Activated CD4-positive, alpha-beta T cell treated with anti-CD3 and anti-CD28 coated beads for 1 hour (primary cell): ENCODE measurements around the gene UTS2R.

ENCODE experiments used
- DNase-seq: peaks from one replicate; pipeline ENCODE4 v3.0.0-alpha.2; 2020

UTS2R gene

DNA sequence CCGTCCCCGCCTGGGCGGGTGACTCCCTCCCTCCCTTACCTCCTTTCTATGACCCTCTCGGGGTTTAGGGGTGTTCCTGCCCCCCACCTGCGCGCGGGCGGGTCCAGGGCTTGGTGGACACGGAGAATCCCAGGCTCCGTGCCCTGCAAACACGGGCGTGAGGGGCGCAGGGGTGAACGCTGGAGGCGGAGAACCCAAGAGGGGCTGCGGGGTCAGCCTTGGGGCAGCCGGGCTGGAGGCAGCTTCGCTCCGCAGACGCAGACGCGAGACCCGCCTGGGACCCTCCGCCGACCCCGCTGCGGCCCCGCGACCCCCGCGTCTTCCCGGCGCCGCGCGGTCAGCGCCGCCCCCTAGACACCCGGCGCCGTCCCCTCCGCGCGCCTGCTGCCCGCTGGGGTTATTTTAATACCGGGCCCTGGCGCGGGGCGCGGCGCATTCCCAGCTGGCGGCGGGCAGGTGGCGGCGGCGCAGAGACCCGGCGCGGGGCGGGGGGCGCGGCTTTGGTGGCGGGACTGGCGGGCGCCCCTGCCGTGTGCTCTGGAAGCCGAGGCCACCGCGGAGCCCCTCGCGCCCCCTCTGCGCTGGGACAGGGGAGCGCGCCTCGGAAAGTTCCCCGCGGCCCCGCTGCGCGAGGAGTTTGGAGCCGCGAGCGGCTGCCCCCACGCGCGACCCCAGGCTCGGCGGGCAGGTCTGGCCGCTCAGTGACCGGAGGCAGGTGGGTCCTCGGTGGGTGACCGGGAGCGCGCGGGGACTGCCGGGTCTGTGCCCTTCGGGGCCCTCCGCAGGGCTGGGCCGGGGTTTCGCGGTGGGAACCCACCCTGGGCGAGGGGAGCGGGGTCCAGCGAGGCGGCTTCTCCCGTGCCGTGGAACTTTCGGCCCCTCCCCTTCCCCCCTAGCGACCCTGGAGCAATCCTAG lies at the start of gene UTS2R:
TSS of gene UTS2R (plus strand) at position 433 of the 916 bp plus-strand sequence. CDS start 2,560 bp downstream, outside the sequence.
- no peak for DNase-seq

DNA sequence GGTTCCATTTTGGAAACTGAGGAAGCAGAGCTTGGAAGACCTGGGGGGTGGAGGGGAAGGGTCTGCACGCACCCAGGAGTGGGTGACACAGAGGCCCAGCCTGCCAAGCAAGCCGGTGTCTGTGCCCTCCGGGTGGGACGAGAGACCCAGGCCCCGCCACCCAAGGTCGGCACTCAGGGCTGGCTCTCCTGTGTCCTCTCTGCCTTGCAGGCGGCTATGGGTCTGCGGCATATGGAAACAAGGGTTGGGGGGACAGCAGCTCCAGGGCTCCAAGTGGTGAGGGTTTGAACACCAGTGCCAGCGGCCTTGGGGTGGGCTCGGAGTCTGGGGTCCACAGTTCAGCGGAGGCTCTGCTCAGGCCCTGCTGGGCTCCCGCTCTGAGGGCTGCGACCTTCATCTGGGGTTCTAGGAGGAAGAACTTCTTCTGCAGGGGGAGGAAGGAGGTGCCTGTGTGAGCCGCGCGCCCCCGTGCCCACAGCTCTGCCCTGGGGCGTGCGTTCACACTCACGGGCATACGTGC lies 49.6 kb upstream of the UTS2R start:
- DNase-seq = no peak

DNA sequence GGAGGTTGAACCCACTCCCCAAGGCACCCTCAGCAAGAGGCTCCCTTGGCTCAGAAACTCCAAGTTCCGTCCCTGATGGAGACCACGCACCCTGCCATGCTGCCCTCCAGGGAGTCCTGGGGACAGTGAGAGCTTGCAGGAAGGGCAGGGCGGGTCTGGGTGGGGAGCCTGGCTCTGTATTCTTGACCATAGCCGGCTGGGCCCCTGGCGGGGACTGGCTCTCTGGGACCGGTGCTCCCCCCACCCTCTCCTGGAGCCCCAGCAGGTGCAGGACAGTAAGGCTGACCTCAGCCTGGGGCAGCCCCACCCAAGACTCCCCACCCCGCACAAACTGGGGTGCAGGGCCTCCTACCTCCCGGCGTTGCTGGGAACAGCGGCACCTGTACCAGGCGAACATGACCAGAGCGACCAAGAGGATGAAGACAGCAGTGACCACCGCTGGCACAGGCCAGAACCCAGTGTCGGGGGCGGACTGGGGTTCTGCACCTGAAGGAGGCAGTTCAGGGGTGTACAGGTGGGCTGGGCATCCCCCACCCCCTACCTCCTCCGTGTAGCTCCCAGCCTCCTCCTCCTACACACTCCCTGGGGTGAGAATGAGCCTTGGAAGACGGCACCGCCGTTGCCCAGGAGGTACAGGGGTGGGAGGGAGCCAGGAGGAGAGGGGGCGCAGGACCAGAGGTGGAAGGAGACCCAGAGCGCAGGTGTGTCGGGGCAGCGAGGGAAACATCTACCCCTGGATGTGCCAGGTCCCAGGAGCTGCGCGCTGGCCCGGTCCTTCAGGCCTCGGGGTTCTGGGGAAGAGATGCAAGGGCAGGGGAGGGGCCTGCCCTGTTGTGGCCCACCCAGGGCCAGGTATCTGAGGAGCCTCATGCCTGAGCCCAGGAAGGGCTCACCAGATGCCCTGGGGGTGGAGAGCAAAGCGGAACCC lies 48.8 kb upstream of the UTS2R start:
- no peak for DNase-seq

DNA sequence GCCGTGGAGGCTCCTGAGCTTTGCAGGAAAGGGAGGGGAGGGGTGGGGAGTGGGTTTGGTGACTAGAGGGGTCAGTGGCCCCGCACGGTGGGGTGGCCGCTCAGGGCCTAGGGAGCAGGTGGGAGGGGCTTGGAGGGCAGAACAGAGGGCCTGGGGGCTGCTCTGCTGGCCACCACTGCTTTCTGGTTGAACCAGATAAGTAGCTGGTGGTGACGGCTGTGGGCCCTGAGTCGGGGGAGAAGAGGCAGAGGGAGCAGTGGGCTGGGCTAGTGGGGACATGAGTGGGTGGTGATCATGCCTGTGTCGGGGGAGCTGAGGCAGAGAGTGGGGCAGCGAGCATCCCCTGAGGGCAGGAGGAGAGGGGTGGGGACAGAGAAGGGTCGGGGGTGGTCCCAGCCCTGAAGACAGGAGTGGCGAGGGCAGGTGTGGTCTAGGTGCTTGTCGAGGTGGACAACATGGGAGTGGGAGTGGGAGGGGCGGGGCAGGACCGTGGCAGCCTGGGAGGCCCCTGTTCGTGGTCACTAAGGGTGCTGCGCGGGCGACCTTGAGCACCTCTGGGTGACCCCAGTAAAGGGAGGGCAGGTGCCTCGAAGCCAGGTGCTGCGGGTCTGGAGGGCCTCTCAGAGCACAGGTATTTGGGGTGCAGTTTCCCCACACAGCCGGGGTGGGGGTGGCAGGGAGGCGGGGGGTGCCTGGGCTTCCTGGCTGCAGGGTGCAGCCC lies 47.9 kb upstream of the UTS2R start:
- no peak for DNase-seq

DNA sequence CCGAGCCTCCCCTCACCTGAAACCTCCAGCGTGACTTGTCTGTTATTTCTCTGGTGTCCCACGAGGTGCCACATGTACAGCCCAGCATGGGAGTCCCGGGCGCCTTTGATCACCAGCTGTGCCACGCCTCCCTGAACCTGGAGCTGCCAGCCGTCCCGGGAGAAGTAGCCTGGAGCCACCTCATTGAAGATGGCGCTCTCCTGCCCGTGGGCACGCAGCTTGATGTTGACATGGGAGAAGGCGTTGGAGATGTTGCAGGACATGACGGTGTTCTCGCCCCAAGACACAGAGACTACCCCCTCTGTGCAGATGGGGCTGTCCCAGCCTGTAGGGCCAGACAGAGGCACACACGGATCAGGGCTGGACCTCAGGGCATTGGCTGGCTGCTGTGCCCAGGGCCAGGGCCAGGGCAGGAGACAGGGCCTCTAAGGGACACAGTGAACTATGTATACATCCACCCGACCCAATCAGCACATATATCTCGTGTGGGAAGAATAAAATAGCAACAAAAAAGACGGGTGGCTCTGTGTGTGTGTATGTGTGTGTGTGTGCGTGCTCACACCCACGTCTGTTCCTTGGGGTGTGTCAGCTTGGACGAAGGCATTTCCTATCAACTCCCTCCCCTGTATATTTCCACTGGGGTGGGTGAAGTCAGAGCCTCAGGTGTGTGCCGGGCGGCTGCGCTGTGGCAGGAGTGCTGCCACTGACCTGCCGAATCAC lies 46.8 kb upstream of the UTS2R start:
- no peak for DNase-seq

DNA sequence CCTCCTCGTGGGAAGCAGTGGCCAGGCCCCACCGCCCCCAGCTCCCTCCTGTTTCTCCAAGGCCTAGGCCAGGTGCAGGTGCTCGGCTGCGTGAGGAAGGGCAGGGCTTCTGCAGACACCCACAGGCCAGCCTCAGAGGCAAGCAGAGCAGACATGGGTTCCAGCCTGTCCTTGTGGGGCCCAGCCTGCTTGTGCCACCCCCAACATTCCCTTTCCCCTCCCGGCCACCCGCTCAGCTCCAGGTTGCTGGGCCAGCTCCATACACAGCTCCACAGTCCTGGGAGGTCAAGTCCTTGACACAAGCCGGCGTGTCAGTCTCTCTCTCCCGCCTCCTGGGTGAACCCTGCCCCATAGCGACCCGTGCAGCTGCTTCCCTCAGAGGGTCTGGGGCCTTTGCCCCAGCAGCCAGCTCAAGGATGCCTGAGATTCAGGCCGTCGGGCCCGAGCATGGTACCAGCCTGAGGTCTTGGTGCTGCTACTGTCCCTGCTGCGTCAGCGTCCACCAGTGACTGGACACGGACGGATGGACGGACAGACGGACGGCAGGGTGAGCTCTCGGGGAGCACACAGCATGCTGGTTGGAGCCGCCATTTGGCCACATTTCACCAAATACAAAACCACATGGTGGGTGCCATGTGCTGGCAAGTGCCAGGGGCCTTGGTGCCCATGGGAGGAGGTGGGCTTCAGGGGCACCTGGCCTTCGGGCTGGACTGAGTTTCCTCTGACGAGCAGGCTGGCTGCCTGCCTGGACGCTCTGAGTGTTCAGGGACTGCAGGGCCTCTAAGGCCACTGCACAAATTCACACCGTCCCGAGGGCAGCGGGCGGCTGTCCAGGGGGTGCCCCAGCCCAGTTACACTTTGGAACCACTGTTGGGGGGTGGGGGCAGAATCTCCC lies 46.0 kb upstream of the UTS2R start:
- no peak for DNase-seq

DNA sequence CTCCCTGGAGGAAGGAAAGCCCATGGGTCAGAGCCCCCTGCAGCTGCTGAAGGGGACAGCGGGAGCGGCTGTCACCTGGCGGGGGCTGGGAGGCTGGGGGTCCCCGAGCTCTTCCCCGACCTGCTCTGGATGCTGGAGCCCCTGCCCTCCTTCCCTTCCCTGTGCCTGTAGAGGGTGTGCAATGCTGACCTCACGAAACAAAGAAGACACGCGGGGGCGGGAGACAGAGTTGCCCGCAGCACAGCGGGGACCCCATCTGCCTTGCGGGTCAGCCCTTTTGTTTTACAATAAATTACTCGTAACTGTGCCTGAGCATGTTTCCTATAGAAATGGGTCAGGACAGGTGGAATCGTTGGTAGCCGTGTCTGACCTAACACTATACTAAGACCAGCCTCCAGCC lies 44.3 kb upstream of the UTS2R start:
- no peak for DNase-seq

DNA sequence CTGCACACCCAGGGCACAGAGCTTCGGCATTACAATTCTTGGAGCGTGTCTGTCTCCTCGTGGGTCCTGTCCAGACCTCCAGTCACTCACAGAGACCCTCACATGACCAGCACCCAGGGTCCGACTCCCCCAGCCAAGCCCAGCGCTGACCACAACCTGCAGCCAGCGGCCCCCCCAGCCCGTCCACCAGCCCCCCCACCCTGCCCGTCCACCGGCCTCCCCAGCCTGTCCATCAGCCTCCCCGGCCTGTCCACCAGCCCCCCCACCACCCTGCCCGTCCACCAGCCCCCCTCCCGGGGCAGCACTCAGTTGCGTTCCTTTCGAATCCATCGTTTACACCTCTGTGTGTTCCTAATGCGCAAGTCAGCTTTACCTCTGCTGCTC lies 43.8 kb upstream of the UTS2R start:
- no peak for DNase-seq

DNA sequence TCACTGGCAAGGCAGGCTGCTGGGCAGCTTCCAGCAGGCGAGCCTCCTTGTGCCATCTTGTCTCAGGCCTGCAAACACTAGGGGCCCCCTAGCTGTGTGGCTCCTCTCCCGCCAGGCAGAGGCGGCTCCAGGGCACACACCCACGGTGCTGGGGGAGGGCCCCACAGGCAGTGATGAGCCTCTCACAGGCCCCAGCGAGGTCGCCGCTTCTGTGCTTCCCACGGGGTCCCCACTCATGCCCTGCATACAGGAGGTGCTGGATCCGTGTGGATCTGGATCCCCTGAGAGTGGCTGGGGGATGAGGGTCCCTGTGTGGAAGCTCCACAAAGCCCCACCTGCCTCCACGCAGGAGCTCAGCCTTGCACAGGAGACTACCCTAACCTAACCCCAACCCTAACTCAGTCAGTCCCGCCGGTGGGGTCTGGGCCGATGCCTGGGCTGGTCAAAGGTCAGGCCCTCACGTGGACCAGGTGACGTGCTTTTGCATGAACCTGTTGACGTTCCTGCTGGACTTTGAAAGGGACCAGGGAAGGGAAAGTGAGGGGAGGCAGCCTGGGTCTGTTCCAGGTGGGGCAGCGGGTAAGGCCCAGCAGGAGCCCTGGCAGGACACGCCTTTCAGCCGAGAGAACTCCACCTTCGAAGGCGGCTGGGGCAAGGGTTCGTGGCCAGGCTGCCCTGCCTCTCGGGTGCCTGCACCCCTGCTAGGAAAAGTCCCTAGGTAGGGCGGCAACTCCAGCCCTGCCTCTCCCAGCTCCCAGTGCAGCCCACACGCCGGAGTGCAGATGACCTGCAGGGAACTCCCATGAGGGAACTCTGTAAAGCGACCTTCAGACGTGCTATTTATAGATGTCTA lies 43.2 kb upstream of the UTS2R start:
- no peak for DNase-seq

DNA sequence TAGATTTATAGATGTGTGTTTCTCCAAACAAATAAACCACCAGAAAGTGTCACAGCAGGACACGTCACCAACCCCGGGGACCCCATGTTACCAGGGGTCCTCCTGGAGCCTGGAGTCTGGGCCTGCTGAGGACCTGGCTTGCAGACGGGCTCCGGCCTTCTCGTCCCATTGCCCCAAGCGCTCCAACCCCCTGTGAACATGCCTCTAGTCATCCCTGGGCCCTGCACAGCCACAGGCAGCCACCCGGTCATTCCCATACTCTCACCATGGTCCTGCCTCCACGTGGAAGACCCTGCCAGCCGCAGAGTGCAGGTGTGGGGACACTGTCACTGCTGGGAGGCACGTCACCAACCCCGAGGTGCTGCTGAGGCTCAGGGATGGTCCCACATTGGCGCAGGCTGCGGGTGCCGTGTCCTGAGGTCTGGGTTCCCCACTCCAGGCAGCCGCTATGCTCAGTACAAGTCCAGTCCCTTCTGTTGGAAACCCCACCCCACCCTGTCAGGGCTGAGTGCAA lies 42.5 kb upstream of the UTS2R start:
- no peak for DNase-seq

DNA sequence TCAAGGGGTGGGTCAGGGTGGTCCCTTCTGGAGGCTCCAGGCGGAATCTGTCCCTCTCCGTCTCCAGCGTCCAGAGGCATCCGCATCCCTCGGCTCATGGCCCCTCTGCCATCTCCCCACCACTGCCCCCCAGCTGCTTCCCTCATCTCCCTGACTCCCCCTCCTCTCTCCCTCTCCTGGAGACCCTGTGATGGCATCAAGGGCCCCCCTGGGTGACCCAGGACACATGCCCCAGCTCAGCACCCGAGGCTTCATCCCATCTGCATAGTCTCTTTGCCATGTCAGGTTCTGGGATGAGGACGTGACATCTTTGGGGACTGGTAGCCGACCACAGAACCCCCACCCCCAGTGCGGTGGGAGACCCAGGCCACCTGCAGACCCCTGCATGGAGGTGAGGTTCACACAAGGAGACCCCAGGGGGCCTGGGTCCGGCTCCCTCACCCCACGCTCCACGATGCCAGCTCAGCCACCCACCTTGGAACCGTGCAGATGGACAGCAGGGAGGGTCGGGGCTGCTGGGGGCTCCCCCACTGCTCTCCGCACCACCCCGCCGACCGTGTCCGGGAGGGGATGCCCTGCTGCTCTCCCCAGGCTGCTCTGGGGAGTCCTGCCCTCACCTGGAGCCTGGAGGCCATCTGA lies 41.8 kb upstream of the UTS2R start:
- no peak for DNase-seq

DNA sequence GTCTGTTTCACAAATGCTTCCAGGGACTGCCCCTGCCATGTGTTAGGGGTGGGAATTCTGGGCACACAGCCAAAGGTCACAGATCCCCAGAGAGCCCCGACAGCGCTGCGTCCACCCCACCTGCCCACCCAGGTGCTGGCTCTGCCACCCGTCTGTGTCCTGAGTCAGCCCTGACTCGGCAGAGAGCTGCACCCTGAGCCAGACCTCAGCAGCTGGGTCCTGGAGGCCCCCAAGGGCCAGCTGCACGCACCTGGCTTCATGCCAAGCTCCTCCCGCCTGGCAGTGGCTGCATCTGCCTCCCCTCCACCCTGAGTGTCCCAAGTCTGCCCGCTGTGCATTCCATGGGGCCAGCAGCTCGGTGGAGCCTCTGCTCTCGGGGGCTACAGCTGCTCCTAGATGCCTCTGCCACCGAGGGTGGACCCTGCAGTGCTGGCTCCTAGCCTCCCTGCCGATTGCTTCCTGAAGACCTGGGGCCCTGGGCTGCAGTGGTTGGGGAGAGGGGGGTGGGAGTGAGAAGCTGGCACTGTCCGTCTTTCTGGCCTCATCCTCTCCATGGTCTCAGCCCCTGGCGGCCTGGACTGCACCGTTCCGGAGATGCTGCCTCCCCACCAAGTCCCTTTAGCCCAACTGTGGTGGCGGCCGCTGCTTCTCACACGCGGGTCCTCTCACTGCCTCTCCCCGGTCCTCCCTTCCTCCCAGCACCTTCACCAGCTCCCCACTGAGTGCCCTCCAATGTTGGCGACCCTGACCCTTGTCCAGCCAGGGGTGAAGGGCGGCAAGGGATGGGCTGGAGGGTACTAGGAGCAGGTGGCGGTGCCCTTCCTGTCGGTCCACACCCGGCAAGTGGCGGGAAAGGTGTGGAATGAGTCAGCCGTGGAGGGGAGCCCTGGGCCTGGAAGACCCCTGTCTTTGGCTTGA lies 41.0 kb upstream of the UTS2R start:
- DNase-seq = no peak

DNA sequence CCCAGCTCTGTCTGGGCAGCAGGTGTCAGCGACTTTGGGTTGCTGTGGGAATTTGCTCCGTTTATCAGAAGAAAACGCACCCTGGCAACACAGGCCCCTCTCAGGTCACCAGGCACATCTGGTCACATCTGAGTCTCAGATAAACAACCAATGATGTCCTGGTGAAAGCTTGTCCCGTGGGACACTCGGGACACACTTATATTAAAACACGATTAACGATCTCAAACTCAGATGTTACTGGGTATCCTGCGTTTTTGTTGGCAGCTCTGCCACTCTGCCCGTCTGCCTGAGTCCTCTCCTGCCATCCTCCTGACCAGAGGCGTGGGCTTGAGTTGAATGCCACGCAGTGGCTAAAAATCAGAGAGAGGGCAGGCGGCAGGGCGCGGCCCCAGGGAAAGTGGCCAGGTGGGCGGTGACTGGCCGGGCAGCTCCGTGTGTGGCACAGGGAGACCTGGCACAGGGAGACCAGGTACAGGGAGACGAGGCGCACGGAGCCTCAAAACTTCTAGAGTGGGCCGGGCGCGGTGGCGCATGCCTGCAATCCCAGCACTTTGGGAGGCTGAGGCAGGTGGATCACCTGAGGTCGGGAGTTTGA lies 40.1 kb upstream of the UTS2R start:
- DNase-seq = no peak

DNA sequence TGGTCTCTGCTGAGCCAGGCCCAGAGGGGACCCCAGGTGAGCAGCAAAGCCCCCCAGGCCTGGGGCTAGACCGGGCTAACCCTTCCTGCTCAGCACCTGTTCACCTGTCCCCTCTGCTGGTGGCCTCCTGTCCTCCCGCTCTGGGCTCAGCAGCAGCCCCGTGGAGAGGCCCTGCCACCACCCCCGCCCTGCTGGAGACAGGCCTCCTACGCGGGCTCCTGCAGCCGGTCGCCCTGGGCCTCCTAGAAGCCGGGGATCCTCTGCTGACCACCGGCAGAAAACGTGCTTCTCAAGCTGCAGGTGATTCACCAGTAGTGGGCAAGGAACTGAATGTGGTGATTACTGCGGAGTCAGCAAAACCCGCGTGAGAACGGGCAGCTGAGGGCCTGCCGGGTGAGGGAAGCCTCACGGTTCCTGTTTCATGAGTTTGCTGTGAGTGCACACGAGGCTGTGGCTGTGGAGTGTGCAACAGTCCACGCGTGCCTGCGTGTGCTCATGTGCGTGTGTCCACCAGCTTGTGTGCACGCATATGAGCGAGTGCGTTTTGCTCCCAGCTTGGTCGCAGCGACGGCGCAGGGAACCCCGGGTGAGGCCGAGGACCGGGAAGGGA lies 38.8 kb upstream of the UTS2R start:
- no peak for DNase-seq

DNA sequence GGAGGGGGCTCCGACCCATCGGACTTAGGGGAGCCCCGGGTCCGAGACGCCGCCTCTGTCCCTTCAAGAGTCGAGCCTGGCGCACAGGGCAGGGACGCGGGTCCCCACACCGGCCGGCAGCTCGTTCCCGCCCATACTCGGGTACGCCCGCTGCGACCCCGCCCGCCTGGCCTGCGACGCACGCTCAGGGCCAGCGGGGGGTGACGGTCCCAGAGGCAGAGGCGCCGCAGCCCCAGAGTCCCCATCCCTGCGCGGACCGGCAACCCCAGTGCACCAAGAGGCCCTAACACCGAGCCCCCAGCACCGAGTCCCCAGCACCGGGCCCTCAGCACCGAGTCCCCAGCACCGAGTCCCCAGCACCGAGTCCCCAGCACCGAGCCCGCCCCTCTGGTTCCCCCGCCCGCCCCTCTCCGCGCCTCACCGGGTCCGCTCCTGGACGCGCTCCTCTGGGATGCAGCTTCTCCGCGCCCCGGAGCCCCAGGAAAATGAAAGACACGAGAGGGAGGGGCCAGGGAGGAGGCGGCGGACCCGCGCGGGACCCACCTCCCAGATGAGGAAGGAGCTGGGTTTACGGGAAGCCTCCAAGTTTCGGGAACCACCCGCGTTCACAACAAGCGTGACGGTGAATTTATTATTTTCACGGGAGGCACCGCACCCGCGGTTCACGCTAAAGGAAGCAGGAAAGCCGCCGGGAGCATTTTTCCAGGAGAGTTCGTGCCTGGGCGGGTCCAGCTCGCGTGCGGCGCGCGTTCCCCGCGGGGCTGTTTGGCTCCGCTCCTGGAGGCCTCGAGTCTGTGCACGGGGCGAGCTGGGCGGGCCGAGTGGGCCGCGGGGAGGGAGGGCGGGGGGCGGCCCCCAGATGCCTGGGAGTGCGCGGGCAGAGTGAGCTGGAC lies 38.0 kb upstream of the UTS2R start, which contains the start of gene SECTM1:
TSS of gene SECTM1 (minus strand) at position 488 of the 893 bp plus-strand sequence. CDS start 6,526 bp downstream, outside the sequence.
- no peak for DNase-seq

DNA sequence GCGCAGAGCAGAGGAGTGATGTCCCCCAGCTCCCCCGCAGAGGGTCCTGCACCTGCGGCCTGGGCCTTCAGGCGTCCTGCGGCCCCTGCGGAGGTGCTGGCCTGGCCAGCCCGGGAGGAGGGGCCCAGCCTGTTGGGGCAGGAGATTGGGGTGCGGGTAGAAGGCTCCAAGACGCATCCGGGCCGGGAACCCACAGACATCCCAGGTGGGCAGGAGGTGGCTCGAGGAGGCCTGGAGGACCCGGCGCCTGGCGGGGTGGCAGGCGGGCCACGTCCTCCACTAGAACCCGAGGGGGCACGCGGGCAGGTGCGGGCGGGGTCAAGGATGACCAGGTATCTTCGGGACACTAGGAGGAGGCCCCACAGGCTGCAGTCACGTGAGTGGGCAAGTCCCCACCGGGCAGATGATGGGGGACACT lies 37.4 kb upstream of the UTS2R start:
- DNase-seq = no peak
